Measurements from ENCODE around the gene PLEKHO1.

DNA sequence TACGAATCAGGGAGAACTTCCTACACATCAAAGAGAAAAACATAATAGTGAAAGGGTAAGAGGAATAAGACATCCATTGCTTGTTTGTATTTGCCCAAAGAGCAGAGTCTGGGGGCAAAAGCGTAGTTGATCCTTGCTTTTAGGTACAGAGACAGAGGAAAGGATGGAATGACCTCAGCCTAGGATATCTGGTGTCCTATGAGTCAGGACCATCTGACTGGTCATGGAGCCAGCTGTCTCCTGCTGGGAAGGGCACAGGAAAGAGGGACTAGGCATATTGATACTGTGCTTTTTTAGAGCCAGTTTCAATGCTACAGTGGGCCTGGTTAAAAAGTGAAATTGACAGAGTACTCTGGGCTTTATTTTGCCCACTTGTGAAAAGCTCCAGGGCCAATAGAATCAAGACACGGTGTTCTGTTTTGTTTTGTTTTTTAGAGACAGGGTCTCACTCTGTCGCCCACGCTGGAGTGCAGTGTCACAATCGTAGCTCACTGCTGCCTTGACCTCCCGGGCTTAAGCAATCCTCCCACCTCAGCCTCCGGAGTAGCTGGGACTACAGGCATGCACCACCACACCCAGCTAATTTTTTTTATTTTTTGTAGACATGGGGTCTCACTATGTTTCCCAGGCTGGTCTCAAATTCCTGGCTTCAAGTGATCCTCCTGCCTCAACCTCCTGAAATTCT is 3.2 kb downstream of the PLEKHO1 start:
- no peak for TF ChIP-seq GATA2 (IDR thresholded peaks at IDR 0.05; ENCODE audit: low read depth, low read length)
- TF ChIP-seq GATA3 (IDR thresholded peaks at IDR 0.05; ENCODE audit: low read depth, low read length), result no peak

Data from SH-SY5Y (cell line).